Measurements from ENCODE around the gene INTS2.
"Not testable (repeated sequence)": the region's sequence is repeated elsewhere in the genome, so short reads cannot be mapped to it uniquely, and the experiment has no call there.

Gene INTS2, protein sequence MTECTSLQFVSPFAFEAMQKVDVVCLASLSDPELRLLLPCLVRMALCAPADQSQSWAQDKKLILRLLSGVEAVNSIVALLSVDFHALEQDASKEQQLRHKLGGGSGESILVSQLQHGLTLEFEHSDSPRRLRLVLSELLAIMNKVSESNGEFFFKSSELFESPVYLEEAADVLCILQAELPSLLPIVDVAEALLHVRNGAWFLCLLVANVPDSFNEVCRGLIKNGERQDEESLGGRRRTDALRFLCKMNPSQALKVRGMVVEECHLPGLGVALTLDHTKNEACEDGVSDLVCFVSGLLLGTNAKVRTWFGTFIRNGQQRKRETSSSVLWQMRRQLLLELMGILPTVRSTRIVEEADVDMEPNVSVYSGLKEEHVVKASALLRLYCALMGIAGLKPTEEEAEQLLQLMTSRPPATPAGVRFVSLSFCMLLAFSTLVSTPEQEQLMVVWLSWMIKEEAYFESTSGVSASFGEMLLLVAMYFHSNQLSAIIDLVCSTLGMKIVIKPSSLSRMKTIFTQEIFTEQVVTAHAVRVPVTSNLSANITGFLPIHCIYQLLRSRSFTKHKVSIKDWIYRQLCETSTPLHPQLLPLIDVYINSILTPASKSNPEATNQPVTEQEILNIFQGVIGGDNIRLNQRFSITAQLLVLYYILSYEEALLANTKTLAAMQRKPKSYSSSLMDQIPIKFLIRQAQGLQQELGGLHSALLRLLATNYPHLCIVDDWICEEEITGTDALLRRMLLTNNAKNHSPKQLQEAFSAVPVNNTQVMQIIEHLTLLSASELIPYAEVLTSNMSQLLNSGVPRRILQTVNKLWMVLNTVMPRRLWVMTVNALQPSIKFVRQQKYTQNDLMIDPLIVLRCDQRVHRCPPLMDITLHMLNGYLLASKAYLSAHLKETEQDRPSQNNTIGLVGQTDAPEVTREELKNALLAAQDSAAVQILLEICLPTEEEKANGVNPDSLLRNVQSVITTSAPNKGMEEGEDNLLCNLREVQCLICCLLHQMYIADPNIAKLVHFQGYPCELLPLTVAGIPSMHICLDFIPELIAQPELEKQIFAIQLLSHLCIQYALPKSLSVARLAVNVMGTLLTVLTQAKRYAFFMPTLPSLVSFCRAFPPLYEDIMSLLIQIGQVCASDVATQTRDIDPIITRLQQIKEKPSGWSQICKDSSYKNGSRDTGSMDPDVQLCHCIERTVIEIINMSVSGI

GRCh38 chr17:61927208-61928100 lies at the start of gene INTS2:
Gene INTS2 (minus strand): TSS chr17:61927982. CDS start chr17:61926644, 1,338 bp downstream.
- peak; percentile 91 for DNase-seq

GRCh38 chr17:61974115-61974514 lies 46.3 kb upstream of the INTS2 start:
- no peak for DNase-seq

DNA sequence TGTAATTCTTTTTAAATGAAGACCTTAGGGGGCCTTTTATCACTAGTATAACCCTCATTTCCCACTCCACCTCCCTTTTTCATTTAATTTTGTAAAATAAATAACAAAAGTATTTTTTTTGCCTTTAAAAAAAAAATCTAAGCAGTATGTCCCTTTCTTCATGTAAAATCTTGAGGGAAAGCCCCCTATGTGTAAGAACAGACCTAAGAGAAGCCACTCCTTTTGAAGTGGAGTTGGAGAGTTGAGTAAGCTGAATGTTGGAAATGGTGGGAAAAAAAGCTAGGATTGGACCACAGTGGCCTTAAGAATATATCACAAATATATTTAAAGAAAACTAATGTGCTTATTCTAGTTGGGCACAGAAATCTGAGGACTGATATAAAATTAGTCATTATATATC lies 44.5 kb upstream of the INTS2 start:
- DNase-seq: no peak

DNA sequence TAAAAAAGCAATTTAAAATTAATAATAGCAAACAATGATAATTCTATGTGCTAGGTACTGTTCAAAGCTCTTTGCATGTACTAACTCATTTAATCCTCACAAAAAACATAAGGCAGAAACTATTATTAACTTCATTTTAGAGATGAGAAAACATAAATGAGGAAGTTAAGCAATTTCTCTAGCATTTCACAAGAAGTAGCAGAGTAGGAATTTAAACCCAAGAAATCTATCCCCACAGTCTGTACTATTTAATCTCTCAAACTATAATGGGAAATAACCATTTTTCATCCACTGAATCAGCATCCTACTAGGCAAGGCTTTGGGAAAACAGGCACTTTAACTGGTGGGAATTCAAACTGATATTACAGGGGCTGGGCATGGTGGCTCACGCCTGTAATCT lies 42.2 kb upstream of the INTS2 start:
- DNase-seq: no peak

DNA sequence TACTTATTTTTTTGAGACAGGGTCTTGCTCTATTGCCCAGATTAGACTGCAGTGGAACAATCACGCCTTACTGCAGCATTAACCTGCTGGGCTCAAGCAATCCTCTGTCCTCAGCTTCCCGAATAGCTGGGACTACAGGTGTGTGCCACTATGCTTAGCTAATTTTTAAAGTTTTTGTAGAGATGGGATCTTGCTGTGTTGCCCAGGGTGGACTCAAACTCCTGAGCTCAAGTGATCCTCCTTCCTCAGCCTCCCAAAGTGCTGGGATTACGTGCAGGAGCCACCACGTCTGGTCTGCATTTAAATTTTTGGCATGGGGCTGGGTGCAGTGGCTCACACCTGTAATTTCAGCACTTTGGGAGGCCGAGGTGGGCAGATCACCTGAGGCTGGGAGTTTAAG lies 41.0 kb upstream of the INTS2 start:
- no peak for DNase-seq

- DNase-seq: no peak
These were observed 39.9 kb upstream of the INTS2 start for GRCh38 chr17:61967729-61968128.

DNA sequence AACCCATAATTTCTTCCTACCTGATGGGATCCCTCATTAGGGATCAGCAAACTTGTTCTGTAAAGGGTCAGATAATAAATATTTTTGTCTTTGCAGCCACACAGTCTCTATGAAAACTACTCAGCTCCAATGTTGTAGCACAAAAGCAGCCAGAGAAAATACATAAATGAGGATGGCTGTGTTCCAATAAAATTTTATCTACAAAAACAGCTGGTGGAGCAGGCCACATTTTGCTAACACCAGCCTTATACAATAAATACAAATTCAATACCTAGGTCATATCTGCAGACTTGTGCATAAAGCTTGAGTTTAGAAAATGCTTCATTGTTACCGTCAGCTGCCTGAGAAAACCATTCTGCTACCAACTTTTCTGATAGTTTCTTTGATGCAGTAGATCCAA lies 38.4 kb upstream of the INTS2 start:
- no peak for DNase-seq

GRCh38 chr17:61955619-61956018 lies 27.8 kb upstream of the INTS2 start:
- DNase-seq: no peak

DNA sequence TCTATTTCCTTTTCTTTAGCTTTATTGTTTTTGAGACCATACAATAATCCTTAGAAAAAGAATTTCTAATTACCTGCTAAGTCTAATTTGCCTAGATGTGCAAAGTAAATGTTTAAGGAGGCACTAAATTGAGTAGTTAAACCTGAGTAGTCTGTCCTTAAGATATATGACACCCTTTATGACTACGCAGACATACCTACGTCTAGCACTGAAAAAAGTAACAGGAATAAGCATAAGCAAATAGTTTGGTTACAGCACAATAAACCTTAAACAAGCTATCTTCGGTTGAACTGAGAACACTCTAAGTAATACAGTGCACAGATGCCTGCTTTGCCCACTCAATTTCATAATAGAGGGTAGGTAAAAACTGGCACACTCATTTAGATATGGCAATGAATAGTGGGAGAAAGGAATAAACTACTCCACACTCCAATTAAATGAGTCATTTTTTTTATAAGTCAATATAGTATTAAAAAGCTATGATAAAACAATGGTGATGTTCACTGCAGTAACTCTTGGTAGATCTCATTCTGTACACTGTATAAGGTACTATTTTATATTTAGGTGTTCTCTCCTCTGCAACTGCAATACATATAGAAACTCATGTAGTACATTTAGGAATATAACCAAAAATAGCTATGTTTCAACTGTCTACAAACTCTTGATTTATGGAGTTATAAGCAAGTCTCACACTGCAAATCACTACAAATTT lies 19.7 kb upstream of the INTS2 start:
- DNase-seq: no peak

DNA sequence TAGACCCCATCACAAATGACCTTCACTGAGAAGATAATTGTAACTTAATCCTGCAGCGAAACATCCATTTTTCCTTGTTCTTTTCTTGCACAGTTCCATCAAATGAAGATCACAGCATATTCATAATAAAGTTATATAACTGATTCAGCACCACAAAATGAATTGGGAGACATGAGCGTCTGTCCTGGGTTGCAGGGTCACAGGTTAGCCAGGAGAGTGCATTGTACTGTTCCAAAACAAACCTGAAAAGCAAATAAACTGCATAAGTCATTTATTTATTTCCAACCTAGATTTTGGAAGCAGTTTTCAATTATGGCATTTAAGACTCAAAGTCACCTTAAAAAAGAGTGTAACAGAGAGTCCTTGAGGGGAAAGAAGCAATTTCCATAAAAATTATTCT lies 18.6 kb upstream of the INTS2 start:
- DNase-seq: no peak

DNA sequence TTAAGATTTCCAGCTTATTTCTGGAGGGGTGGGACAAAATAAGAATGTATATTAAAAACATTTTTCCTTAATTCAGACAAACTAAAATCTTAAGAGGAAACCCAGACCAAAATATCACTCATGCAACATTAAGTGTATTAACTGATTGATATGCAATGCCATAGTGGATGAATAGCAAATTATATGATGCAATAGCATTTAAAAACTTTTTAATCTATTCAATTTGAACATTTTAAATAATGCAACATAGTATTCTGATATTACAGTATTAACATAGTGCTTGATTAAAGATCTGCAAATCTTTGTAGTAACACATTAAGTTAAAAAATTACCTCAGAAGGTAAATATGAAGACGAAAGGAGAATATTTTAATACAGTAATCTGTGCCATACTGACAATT lies 15.3 kb upstream of the INTS2 start:
- no peak for DNase-seq

DNA sequence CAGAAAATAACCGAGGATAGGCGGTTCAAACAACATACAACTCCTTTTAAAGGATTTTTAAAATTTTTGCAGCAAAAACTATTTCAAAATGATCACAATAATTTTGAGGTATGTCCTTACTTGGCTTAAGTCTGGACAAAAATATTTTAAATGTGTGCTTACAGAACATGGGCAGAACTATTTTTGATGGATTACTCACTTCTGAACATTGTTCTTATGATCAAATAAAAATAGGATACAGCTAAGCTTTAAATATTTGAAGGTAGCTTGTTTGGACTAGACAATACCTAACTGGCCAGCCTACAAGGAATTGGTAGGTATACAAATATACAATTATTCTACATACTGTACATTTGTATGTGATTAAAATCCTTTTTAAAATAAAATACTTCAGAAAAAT lies 14.3 kb upstream of the INTS2 start:
- DNase-seq: no peak

GRCh38 chr17:61928101-61928436 lies 287 bp upstream of the INTS2 start:
- DNase-seq: no peak

DNA sequence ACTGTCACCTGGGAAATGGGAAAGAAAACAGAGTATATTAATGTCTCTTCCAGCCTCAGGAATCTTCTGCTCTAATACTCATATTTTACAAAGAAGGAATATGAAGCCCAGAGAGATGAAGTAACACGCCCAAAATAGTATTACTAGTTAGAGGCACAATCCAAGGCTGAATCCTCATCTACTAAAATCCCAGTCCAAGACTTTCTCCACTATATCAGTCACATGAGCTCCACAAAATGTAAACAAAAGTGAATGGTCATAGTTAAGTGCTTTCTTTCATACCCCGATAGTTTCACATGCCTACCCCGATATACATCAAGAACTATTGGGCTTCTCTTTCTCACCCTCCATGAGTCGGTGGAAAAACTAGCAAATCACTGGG lies 965 bp downstream of the INTS2 start:
- no peak for DNase-seq

DNA sequence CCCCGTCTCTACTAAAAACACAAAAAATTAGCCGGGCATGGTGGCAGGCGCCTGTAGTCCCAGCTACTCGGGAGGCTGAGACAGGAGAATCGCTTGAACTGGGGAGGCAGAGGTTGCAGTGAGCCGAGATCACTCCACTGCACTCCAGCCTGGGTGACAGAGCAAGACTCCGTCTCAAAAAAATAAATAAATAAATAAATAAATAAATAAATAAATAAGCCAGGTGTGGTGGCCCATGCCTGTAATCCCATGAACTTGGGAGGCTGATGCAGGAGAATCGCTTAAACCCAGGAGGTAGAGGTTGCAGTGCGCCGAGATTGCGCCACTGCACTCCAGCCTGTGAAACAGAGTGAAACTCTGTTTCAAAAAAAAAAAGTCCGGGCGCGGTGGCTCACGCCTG lies 12.6 kb downstream of the INTS2 start:
- DNase-seq: not testable (repeated sequence)

DNA sequence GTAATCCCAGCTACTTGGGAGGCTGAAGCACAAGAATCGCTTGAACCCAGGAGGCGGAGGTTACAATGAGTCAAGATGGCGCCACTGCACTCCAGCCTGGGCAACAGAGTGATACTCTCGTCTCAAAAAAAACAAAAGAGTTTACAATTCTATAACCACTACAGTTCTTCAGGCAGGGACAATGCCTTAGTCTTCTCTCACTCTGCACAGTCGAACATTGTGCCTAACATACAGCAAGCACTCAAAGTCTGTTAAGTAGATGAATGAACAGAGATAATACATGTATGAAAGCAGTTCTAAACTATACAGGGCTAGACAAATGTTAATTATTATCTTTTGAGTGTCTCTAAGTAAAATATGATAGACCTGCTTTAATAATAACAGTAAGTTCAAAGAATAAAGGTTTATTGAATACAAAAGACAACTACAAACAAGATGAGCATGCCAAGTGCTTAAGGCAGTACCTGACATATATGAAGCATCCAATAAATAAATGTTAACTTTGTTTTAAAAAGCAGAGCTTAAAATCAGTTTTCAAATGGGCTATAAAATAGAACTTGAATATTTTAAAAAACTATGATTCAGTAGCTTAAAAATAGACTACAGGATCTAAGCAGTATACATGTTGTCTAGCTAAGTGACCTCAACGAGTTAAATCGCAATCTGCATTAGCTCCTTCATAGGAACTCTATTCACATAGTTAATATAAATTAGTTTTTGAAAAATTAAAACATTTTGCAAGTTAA lies 19.3 kb downstream of the INTS2 start:
- DNase-seq: no peak

- DNase-seq: no peak
These were observed 20.4 kb downstream of the INTS2 start for GRCh38 chr17:61907361-61907760.

DNA sequence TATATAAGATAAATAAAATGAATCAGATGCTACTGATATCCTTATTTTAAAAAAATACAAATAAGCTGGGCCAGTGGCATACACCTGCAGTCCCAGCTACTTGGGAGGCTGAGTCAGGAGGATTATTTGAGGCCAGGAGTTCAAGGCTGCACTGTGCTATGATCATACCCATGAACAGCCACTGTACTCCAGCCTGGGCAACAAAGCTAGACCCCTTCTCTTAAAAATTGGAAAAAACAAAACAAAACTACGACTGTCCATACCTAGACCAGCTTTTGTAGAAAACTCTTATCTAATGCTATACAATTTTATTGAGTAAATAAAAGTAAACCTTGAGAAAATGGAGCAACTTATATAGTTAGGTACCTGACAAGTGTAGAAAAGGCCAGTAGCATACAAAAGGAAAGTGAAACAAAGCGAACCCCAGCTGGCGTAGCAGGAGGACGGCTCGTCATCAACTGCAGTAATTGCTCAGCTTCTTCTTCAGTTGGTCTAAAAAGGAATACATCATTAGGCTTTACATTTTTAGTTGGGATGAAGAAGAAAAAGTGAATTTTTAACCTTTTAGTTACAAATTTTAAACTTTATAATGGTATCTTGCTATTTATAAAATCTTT lies 23.6 kb downstream of the INTS2 start:
- DNase-seq: no peak

GRCh38 chr17:61903251-61903650 lies 24.5 kb downstream of the INTS2 start:
- no peak for DNase-seq

DNA sequence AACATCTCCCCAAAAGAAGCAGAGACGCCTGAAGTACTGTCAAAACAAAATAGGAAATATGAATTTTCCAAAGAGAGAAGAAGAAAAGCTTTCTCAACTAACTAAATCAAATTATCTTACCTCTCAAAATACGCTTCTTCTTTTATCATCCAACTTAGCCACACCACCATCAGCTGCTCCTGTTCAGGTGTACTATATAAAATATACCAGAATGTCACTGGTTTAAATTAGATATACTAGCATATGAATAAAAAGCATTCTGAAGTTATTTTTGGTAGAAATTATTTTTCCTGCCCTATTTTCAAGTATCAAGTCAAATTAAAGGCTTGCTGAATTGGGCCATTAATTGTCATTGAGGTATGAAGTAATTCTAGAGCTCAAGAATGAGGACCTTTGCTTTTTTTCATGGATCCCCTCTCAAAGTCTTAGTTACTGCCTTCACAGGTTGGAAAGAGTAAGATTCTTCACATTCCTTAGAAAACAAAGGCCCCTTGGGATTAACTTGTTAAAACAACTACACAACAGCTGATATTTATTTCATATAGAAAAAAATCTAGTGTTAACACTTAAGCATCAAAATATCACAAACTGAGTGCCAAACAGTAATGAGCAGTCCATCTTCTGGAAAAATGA lies 30.1 kb downstream of the INTS2 start:
- no peak for DNase-seq
